DMS 273 treated with DMSO at 0.1 percent for 48 hours (cell line): ENCODE data around the gene GLCE.
"Not testable (repeated sequence)": the region's sequence is repeated elsewhere in the genome, so short reads cannot be mapped to it uniquely, and the experiment has no call there.

Source experiments
- DNase-seq: peaks from one replicate; lab custom pipeline; 2025; lab: John Stamatoyannopoulos, UW

Gene GLCE

GRCh38 chr15:69299451-69299886 is 139.0 kb downstream of the GLCE start:
- DNase-seq = no peak

GRCh38 chr15:69299943-69300588 is 139.6 kb downstream of the GLCE start:
- no peak for DNase-seq

GRCh38 chr15:69301101-69301500 is 140.7 kb downstream of the GLCE start:
- not testable (repeated sequence) for DNase-seq

- not testable (repeated sequence) for DNase-seq
Measured at GRCh38 chr15:69302087-69302486, 141.7 kb downstream of the GLCE start.

- DNase-seq = no peak
Measured at GRCh38 chr15:69302929-69303328, 142.5 kb downstream of the GLCE start.

GRCh38 chr15:69303337-69304181 is 143.1 kb downstream of the GLCE start:
- no peak for DNase-seq

- DNase-seq = no peak
Measured at GRCh38 chr15:69304182-69304545, 143.7 kb downstream of the GLCE start.

- no peak for DNase-seq
Measured at GRCh38 chr15:69305204-69305931, 144.9 kb downstream of the GLCE start.

- DNase-seq = no peak
Measured at GRCh38 chr15:69305933-69306568, 145.6 kb downstream of the GLCE start.

GRCh38 chr15:69307939-69308338 is 147.5 kb downstream of the GLCE start:
- DNase-seq = no peak

- no peak for DNase-seq
Measured at GRCh38 chr15:69308949-69309348, 148.5 kb downstream of the GLCE start.

GRCh38 chr15:69311319-69311721 is 150.9 kb downstream of the GLCE start:
- DNase-seq = no peak

GRCh38 chr15:69313432-69314000 is 153.1 kb downstream of the GLCE start:
- DNase-seq = no peak

GRCh38 chr15:69314131-69314530 is 153.7 kb downstream of the GLCE start:
- DNase-seq = no peak

- DNase-seq = no peak
Measured at GRCh38 chr15:69314736-69315135, 154.3 kb downstream of the GLCE start.

GRCh38 chr15:69315402-69316110 is 155.1 kb downstream of the GLCE start:
- no peak for DNase-seq

- DNase-seq = no peak
Measured at GRCh38 chr15:69316291-69316690, 155.9 kb downstream of the GLCE start.

- no peak for DNase-seq
Measured at GRCh38 chr15:69317392-69317841, 157.0 kb downstream of the GLCE start.

- no peak for DNase-seq
Measured at GRCh38 chr15:69318033-69318432, 157.6 kb downstream of the GLCE start.

- DNase-seq = no peak
Measured at GRCh38 chr15:69319384-69320375, 159.2 kb downstream of the GLCE start.
